DOHH2 (cell line): Measurements from ENCODE around the gene EXOC8.

Experiments
- H3F3A ChIP-seq: fragments of 200-600 bp; sonication (generic), shearing (Covaris generic); 2 replicates; pipeline ENCODE4 v1.6.0; 2016; ENCODE audit warnings: antibody characterized with exemption, mild to moderate bottlenecking; ENCODE audit not compliant: control insufficient read depth, insufficient read depth
- H3K27ac ChIP-seq: fragments of 200-600 bp; sonication (generic); 2 replicates; pipeline ENCODE4 v1.5.1; 2014; ENCODE audit warnings: low read depth, mild to moderate bottlenecking, low read length, moderate library complexity
- H3K27me3 ChIP-seq: fragments of 200-600 bp; sonication (generic); 2 replicates; pipeline ENCODE4 v1.6.1; 2014; ENCODE audit warnings: mild to moderate bottlenecking, low read length, mixed read lengths; ENCODE audit not compliant: control insufficient read depth
- H3K36me3 ChIP-seq: fragments of 200-600 bp; sonication (generic); 2 replicates; pipeline ENCODE4 v1.6.1; 2014; ENCODE audit warnings: mild to moderate bottlenecking, low read length, moderate library complexity, mixed read lengths; ENCODE audit not compliant: control insufficient read depth
- H3K4me1 ChIP-seq: fragments of 200-600 bp; sonication (generic); 2 replicates; pipeline ENCODE4 v1.6.1; 2014; ENCODE audit warnings: mild to moderate bottlenecking, low read length, mixed read lengths; ENCODE audit not compliant: control insufficient read depth
- H3K4me2 ChIP-seq: fragments of 200-600 bp; sonication (generic); 2 replicates; pipeline ENCODE4 v1.6.0; 2014; ENCODE audit warnings: mild to moderate bottlenecking, low read length, moderate library complexity
- H3K4me3 ChIP-seq: fragments of 200-600 bp; sonication (generic); 2 replicates; pipeline ENCODE4 v1.5.1; 2014; ENCODE audit warnings: mild to moderate bottlenecking, low read length, mixed read lengths
- H3K79me2 ChIP-seq: fragments of 200-600 bp; sonication (generic); 2 replicates; pipeline ENCODE4 v1.6.1; 2014; ENCODE audit warnings: mild to moderate bottlenecking, low read length, mixed read lengths; ENCODE audit not compliant: control insufficient read depth
- H3K9me2 ChIP-seq: fragments of 200-600 bp; sonication (generic); replicated peaks from 2 replicates; pipeline ENCODE4 v1.6.1; 2014; ENCODE audit warnings: mild to moderate bottlenecking, low read length, mixed read lengths; ENCODE audit not compliant: control insufficient read depth
- H3K9me3 ChIP-seq: fragments of 200-600 bp; sonication (generic); 2 replicates; pipeline ENCODE4 v1.6.1; 2014; ENCODE audit warnings: antibody characterized with exemption, low read length, mixed read lengths; ENCODE audit not compliant: control insufficient read depth, insufficient read depth
- H4K20me1 ChIP-seq: fragments of 200-600 bp; sonication (generic); 2 replicates; pipeline ENCODE4 v1.6.0; 2014; ENCODE audit warnings: low read depth, mild to moderate bottlenecking, antibody characterized with exemption, low read length, moderate library complexity; ENCODE audit not compliant: control insufficient read depth, insufficient read depth
- CTCF ChIP-seq: fragments of 200-600 bp; sonication (generic); IDR thresholded peaks from one replicate; pipeline ENCODE4 v1.5.1; 2014; ENCODE audit warnings: antibody characterized with exemption, mild to moderate bottlenecking, low read depth, low read length; ENCODE audit not compliant: poor library complexity, severe bottlenecking
- EZH2phosphoT487 ChIP-seq: fragments of 200-600 bp; sonication (generic); IDR thresholded peaks from 2 replicates; pipeline ENCODE4 v1.6.1; 2017; ENCODE audit warnings: borderline replicate concordance, mild to moderate bottlenecking, antibody characterized with exemption, low read length, moderate library complexity, mixed read lengths

EXOC8 gene

DNA sequence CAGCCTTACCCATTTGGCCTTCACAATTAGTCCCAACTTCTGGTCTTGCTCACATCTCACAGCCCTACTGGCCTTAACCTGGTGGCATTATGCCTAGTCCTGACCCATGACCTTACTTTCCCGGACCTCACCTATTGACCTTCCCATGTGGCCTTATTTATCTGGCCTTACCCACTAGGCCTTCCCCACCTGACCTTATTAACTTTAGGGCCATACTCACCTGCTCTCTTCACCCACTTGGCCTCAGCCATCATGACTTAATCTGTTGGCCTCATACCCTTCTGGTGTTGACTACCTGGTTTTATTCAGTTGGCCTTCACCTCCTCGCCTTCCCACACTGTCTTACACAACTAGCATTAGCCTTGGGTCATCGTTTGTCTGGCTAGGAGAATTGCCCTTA lies 35.7 kb downstream of the EXOC8 start:
- H3K4me3 ChIP-seq: no peak overlapping the region
- TF ChIP-seq EZH2phosphoT487 (no peak), CTCF (no peak)
- no peaks in the 10 kb centered on the region for H3F3A ChIP-seq
- no peak overlapping the region for H3K4me2 ChIP-seq
- no peaks in the 10 kb centered on the region for H3K9me3 ChIP-seq
- H3K27me3 ChIP-seq: no peaks in the 10 kb centered on the region
- H4K20me1 ChIP-seq: no peaks in the 10 kb centered on the region
- no peak overlapping the region for H3K27ac ChIP-seq
- no peaks in the 10 kb centered on the region for H3K79me2 ChIP-seq
- no peaks in the 10 kb centered on the region; the same call in 1 of the 2 replicates for H3K9me2 ChIP-seq
- H3K36me3 ChIP-seq: no peaks in the 10 kb centered on the region
- H3K4me1 ChIP-seq: no peaks in the 10 kb centered on the region

DNA sequence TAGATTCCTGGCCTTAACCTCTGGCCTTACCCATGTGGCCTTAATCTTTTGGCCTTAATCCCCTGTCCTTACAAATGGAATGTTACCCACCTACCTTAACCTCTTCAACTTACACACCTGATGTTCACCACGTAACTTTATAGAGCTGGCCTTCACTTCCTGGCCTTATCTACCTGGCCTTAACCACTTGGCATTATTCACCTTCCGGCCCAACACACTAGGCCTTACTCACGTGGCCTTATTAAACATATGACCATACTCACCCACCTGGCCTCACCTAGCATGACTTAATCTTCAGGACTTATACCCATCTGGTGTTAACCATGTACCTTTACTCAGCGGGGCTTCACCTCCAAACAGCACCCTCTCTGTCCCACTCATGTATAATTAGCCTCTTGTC lies 41.7 kb downstream of the EXOC8 start:
- H3K4me3 ChIP-seq: no peak overlapping the region
- no peak overlapping the region for H3K27ac ChIP-seq
- H3K4me2 ChIP-seq: no peak overlapping the region

DNA sequence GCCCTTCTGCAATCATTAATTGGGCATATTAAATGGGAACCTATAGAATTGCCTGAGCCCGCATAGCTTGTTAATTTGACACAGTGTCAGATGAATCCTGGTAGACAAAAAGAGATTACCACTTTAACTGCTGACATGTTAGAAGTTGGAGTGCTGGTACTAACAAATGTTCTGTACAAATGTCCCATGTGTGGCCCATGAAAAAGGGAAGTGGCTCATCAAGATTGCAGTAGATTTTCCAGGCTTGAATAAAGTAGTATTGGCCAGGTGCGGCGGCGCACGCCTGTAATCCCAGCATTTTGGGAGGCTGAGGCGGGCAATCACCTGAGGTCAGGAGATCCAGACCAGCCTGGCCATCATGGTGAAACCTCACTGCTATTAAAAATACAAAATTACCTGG lies 51.0 kb downstream of the EXOC8 start:
- Histone ChIP-seq H3F3A (no peaks in the 10 kb centered on the region), H3K27me3 (no peaks in the 10 kb centered on the region), H3K9me3 (no peaks in the 10 kb centered on the region), H3K9me2 (no peaks in the 10 kb centered on the region), H3K4me2 (no peak overlapping the region), H3K79me2 (no peaks in the 10 kb centered on the region), H3K27ac (no peak overlapping the region), H3K4me3 (no peak overlapping the region), H3K4me1 (no peaks in the 10 kb centered on the region), H3K36me3 (no peaks in the 10 kb centered on the region), H4K20me1 (no peaks in the 10 kb centered on the region)
- TF ChIP-seq EZH2phosphoT487: no peak
- no peak for TF ChIP-seq CTCF

More for the DNA sequence above, 41.7 kb downstream of the EXOC8 start:
- no peaks in the 10 kb centered on the region for H3K9me3 ChIP-seq
- no peaks in the 10 kb centered on the region for H4K20me1 ChIP-seq
- no peaks in the 10 kb centered on the region for H3K27me3 ChIP-seq
- TF ChIP-seq CTCF: no peak
- TF ChIP-seq EZH2phosphoT487: no peak
- no peaks in the 10 kb centered on the region for H3F3A ChIP-seq
- no peaks in the 10 kb centered on the region for H3K36me3 ChIP-seq
- no peaks in the 10 kb centered on the region; the same call in 1 of the 2 replicates for H3K9me2 ChIP-seq
- no peaks in the 10 kb centered on the region for H3K4me1 ChIP-seq
- no peaks in the 10 kb centered on the region for H3K79me2 ChIP-seq

GRCh38 chr1:231284441-231284840 lies 53.2 kb downstream of the EXOC8 start:
- H3F3A ChIP-seq: no peaks in the 10 kb centered on the region
- TF ChIP-seq CTCF (no peak), EZH2phosphoT487 (no peak)
- H3K79me2 ChIP-seq: no peaks in the 10 kb centered on the region
- H3K27me3 ChIP-seq: no peaks in the 10 kb centered on the region
- no peak overlapping the region for H3K4me3 ChIP-seq
- no peaks in the 10 kb centered on the region for H3K9me2 ChIP-seq
- no peaks in the 10 kb centered on the region for H3K36me3 ChIP-seq
- no peaks in the 10 kb centered on the region for H3K4me1 ChIP-seq
- H3K27ac ChIP-seq: no peak overlapping the region
- no peaks in the 10 kb centered on the region for H3K9me3 ChIP-seq
- H4K20me1 ChIP-seq: no peaks in the 10 kb centered on the region
- H3K4me2 ChIP-seq: no peak overlapping the region
